T follicular helper cell (primary cell): Measurements from ENCODE around the gene DEAF1.
"Not testable (repeated sequence)": the region's sequence is repeated elsewhere in the genome, so short reads cannot be mapped to it uniquely, and the experiment has no call there.

Source experiments
- DNase-seq: peaks from one replicate; pipeline ENCODE4 v3.0.0-alpha.2; 2020; ENCODE audit warnings: low read depth

Gene DEAF1

DNA sequence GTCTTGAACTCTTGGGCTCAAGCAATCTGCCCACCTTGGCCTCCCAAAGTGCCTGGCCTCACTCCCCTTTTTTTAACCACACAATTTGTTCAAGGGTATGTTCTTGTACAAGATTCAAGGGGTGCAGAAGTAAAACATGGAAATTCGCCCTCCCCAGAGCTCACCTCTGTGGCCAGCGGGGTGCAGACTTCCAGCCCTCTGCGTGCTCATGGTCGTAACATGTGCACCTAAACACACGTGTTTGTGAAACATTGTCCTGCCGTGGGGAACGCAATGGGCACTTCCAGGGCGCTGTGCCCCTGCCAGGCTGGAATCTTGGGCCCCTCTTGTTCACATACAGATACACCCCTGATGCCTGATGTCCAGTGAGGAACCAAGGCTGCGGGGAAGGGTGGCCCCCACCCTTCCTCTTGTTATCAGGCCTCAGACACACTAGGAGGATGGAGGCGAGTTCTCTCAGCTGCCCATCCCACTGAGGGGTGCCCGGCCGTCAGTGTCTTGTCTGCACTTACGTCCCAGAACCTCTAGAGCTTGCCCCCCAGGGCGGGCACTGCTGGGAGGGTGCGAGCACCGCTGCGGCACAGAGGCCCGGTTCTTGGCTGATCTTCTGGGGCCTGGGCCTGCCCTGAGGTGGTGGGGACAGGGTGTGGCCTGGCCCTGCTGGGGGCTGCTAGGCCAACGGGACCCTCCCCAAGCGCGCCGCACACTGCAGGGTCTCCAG, 6.9 kb upstream of the DEAF1 start:
- no peak for DNase-seq

GRCh38 chr11:699753-700152, 4.7 kb upstream of the DEAF1 start:
- DNase-seq = no peak

GRCh38 chr11:699116-699508, 4.1 kb upstream of the DEAF1 start:
- DNase-seq = no peak

DNA sequence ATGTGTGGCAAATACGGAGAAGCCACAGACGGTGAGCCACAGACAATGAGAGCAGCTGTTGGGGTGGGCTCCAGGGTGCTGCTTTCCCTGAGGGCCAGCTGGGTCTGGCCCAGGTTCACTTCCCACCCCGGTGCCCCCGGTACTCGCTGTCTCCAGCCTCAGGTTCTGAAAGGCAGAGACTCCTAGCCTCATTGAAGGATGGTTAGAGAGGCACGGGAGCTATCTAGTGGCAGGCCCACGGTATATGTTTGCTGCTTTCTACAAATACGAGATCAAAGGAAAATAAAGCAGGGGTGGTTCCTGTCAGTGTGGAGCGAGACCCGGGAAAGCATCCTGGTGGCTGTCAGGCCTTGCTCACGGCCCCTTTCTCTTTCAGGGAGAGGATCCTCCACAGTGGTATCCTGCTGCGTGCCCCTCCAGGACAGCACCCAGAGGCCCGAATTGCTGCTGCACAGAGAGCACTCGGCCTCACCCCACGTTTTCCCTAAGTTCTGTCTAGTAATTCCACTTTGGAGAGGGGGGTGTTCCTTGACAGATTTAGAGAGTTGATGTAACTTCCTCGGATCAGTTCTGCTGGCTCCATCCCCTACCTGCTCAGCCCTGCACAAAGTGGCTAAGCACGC, 3.6 kb upstream of the DEAF1 start:
- no peak for DNase-seq

GRCh38 chr11:697811-698311, 2.8 kb upstream of the DEAF1 start:
- no peak for DNase-seq

DNA sequence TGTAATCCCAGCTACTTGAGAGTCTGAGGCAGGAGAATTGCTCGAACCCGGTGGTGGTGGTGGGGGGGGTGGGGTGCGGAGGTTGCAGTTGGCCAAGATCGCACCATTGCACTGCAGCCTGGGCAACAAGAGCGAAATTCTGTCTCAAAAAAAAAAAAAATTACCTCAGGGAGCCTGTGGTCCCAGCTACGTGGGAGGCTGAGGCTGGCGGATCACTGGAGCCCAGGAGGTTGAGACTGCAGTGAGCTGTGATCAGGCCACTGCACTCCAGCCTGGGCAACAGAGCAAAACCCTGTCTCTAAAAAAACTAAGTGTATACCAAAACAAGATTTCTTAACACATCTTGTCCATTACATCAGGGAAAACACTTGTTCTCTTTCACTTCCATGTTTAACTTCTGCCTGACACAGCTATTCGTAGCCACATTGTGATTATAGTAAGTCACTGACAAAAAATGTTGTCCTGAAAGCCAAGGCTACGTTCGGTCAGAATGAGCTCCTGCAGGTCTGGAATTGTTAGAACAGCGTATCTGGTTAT, 2.0 kb upstream of the DEAF1 start:
- DNase-seq = no peak

DNA sequence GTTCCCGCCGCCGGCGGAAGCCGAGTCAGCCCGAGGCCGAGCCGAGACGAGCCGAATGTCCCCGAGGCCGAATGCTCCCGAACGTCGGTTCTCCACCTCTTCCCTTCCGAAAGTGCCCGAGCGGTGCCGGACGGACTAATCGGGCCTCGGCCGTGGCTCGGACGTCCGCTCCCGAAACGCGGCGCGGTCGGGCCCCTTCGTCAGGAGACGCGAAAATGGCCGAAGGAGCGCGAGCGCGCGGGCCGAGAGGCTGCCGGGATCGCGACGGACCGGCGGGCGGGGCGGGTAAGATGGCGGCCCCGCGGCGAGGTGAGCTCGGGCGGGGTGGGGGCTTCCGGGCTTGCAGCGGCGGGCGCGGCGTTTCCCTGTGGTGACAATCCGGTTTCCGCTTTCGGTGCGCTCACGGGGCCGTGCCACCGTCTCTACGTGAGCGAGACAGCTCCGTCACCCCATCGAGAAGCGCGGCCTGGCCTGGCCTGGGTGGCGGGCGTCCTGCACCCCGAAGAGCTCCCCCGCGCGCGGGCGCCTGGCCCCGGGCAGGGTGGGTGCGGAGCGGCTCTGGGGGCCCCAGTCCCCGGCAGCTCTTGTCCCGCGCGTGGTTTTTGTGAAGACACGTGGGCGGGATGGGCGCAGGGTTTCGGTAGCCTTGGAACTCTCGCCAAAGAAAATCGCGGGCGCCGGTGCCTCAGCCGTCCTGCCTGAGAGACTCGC, 671 bp upstream of the DEAF1 start, which contains the start of gene TMEM80:
Gene TMEM80 (plus strand): TSS at position 279 of the 711 bp plus-strand sequence. CDS start 12 bp downstream, at position 291.
- DNase-seq = peak; percentile 95

GRCh38 chr11:695288-695537, 191 bp upstream of the DEAF1 start:
- DNase-seq = no peak

GRCh38 chr11:693887-694562, 997 bp downstream of the DEAF1 start:
- DNase-seq = no peak

DNA sequence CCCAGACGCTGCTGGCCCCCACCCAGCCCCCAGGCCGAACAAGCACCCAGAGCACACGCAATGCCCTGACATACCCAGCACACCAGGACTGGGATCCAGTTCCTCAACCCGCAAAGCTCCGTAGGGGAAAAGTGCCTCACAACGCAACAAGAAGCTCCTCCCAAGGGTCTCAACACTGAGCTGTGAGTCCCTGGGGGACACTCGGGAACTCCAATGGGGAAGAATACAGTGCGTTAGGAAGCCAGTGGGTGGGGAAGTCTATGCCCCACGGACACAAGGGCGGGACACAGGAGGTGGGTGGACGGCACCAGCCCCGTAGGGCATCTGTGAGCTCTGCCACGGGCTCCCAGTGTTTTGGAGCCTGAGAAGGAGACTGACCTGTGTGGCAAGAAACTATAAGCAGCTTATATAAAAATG, 1.6 kb downstream of the DEAF1 start:
- no peak for DNase-seq

- peak; percentile 79 for DNase-seq
Observed at GRCh38 chr11:692824-693414, 2.1 kb downstream of the DEAF1 start.

- no peak for DNase-seq
Observed at GRCh38 chr11:691710-692590, 3.1 kb downstream of the DEAF1 start.

GRCh38 chr11:690738-691633, 4.0 kb downstream of the DEAF1 start:
- DNase-seq = no peak

DNA sequence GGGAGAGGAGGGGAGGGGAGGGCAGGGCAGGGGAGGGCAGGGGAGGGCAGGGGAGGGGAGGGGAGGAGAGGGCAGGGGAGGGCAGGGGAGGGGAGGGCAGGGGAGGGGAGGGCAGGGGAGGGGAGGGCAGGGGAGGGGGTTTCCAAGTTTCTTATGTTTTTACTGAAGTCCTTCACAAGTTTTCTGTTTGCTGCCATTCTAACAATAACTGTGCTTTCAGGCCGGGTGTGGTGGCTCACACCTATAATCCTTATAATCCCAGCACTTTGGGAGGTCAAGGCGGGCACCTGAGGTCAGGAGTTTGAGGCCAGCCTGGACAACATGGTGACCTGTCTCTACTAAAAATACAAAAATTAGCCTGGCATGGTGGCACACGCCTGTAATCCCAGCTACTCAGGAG, 4.8 kb downstream of the DEAF1 start:
- DNase-seq = not testable (repeated sequence)

DNA sequence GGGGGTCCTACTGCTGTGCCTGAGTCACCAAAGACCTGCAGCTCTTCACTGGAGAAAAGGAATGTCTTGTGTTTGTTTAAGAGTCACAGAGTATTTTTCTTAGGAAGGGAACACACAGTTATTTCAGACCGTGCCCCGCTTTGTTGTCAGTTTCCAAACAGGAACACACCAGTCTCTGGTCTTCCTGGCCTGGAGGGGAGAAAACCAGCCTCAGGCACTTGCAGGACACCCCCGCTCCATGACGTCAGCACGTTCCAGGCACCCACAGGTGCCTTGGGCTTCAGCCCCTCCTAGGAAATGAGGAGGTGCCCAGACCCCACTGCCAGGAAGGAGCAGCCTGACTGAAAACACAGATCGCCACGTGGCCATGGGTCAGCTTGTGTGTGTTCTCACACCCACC, 5.4 kb downstream of the DEAF1 start:
- DNase-seq = no peak

- DNase-seq = no peak
Observed at GRCh38 chr11:688681-689080, 6.3 kb downstream of the DEAF1 start.

DNA sequence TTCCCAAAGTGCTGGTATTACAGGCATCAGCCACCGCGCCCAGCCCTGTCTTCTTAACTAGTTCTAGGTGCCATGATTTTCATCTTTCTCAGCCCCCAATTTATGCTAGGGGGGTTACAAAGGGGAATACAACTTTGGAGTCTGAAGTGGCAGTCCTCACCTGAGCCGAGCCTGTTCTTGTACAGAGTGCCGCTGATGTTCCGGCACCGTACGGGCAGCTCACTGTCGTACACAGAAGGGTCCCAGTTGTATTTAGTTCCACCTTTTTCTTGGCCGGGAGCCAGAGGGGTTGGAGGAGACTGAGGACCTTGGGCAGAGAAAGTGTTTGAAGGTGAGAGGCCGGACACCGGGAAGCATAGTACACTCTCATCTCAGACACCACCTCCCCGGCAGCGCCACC, 7.3 kb downstream of the DEAF1 start:
- DNase-seq = no peak

DNA sequence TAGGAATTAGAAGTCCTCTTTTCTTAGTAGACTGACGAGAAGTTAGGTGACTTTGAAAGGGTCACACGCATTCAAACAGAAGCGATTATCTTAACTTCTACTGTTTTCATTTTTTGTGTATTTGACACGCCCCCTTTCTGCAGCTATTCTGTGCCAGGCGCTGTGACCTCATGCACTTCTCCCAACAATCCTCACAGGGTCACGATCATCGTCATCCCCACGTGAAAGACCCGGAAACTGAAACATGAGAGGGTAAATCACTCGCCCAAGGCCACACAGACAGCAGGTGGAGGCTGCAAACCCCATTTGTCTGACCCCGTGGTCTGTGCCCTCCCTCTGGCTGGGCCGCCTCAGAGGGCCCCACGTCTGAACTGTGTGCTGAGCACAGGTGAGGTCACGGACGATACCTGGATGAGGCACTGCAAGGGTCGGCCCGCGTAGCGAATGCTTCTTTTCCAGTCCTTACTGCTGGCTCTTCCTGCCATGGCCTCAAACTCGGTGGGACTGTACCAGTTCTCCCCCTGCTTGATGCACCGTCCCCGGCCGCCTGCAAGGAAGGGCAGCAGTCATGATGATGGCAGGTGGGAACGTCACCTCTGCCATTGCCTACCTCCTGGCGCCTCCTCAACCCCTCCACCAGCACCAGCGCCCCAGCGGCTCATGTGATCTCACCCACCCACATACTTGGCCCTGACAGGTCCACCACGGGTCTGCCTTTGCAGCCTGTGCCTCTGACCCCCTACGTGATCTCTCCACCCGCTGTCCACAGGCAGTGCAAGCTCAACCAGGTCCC, 8.4 kb downstream of the DEAF1 start:
- DNase-seq = no peak

- DNase-seq = no peak
Observed at GRCh38 chr11:680970-681369, 14.1 kb downstream of the DEAF1 start.
